NCI-H1694 treated with DMSO at 0.1 percent for 48 hours (cell line): ENCODE data around the gene PLEKHG4B.

Experiments used
- DNase-seq: peaks from one replicate; lab custom pipeline; 2025; lab: John Stamatoyannopoulos, UW

PLEKHG4B gene

DNA sequence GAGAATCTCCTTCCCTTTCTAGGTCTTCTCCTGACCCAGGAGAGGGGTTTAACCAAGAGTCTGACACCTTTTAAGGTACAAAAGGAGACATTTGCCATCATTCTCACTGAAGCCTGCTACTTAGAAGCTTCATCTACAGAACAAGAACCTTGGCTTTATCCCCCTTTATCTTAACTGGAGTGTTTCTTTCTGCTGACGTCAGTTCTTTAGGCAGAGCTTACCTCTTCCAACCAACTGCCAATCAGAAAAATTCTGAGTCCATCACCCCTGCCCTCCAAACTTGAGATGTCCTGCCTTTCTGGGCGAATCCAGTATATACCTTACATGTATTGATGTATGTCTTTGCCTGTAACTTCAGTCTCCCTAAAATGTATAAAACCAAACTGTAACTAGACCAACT lies 37.2 kb downstream of the PLEKHG4B start:
- no peak for DNase-seq

DNA sequence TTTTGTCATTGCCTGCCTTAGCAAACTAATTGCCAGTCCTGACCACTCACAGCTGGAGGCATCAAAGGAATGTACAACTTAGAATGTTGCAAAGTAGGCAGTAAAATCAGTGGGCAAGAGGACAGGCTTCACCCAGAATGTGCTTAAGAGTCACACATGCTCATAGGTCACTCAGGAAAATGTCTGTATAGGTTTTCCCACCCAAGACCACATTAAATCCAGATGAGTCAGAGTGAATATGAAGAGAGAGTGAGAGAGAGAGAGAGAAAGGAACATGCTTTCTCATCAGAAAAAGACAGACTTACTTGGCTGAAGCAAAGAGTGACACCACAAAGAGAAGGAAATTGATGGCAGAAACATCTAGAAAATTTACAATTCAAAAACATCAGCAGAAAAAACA lies 37.9 kb downstream of the PLEKHG4B start:
- DNase-seq: no peak

DNA sequence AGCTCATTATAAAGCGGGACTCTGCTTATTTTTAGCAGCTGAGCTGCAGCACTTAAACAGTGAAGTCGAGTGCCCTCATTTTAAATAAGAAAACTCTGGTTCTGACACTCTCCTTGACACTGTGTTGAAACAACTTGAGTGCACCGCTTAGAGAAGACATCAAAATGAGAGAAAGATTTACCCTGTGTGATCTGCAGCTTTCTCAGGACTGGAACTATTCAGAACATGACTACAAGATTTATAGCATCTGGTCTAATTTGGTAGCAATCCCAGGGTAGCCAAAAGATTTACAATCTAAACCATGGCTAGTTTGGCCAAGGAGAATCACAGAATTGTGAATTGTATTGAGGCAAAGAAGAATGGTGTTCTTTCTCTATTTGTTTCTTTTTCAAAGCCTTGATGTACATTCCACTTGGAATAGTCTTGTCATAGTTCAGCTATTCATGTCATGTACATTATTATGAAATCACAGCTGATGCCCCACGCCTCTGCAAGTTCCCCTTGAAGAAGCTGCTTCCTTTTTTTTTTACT lies 38.7 kb downstream of the PLEKHG4B start:
- DNase-seq: no peak

DNA sequence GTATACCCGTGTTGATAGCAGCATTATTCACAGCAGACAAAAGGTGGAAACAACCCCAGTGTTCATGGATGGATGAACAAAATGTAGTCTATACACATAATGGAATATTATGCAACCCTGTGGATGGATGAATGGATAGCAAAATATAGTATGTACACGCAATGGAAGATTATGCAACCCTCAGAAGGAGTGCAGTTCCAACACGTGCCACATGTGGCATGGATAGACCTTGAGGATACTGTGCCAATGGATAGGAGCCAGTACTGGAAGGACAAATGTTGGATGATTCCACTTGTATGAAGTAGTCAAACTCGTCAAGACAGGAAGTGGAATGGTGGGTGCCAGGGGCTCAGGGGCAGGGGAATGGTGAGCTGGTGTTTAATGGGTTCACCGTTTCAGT lies 44.9 kb downstream of the PLEKHG4B start:
- no peak for DNase-seq

DNA sequence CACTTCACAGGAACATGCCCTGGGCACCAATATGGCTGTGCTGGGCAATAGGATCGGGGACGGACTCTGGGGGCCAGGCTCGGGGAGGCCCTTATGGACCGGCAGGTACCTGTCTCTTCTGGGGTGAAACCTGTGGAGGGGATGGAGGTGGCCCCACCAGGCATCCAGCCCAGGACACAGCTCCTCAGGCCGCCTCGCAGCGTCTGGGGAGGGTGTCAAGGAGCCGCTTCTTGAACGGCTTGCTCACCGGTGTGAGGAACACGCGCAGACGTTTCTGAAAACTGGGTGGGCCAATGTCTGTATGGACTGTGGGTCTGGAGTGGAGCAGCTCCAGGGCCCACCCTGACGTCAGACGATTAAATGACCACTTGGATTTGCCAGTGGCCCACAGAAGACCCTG lies 45.8 kb downstream of the PLEKHG4B start:
- no peak for DNase-seq

DNA sequence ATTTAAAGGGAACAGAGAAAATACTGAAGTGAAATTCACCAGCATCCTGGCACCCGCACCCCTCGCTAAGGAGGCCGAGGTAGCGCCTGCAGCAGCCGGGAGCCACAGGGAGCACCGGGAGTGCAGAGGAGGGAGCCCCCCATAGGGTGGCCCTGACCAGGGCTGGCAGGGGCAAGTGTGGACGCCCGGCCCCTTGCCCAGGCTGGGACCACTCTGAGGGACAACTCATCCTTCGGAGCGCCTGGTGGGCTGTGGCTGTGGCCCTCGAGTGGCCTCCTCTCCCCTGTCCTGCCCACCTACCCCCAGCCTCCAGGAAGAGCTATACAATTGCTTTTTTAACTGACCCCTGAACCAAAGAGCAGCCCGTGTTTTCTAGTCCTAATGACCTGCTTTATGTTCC lies 47.0 kb downstream of the PLEKHG4B start:
- no peak for DNase-seq

DNA sequence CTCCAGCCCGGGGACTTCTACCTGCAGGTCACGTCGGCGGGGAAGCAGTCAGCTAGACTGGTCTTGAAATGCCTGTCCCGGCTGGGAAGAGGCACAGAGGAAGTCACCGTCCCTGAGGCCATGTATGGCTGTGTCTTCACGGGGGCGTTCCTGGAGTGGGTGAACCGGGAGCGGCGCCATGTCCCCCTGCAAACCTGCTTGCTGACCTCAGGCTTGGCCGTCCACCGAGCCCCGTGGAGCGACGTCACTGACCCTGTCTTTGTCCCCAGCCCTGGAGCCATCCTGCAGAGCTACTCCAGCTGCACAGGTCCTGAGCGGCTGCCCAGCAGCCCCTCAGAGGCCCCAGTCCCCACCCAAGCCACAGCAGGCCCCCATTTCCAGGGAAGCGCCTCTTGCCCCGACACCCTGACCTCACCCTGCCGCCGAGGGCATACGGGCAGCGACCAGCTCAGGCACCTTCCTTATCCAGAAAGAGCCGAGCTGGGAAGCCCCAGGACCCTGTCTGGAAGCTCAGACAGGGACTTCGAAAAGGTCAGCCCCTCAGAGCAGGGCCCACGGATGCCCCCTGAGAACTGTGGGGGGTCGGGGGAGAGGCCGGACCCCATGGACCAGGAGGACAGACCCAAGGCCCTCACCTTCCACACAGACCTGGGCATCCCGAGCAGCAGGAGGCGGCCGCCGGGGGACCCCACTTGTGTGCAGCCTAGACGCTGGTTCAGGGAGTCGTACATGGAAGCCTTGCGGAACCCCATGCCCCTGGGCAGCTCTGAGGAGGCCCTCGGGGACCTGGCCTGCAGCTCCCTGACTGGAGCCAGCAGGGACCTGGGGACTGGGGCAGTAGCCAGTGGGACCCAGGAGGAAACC lies 47.8 kb downstream of the PLEKHG4B start:
- no peak for DNase-seq

DNA sequence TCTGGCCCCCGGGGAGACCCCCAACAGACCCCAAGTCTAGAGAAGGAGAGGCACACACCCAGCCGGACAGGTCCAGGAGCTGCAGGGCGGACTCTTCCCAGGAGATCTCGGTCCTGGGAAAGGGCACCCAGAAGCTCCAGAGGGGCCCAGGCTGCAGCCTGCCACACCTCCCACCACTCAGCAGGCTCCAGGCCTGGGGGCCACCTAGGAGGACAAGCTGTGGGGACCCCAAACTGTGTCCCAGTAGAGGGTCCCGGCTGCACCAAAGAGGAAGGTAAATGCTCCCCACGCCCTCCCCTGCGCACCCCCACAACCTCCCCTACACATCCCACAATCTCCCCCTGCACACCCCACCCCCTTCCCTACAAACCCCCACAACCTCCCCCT lies 48.5 kb downstream of the PLEKHG4B start:
- DNase-seq: no peak

DNA sequence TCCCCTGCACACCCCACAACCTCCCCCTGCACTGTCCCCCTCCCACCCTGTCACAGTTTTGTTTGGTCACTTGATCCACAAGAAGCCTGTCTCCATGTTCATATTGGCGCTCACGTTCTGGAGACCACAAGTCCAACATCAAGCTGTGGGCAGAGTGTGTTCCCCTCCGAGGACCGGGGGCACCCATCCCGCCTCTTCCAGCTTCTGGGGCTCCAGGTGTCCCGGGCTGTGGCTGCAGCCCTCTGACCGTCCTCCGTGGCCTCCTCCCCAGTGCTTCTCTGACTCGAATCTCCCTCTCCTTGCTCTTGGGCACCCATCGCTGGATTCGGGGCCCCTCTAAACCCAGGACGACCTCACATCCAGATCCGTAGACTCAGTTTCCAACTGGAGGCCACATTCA lies 49.2 kb downstream of the PLEKHG4B start:
- no peak for DNase-seq

DNA sequence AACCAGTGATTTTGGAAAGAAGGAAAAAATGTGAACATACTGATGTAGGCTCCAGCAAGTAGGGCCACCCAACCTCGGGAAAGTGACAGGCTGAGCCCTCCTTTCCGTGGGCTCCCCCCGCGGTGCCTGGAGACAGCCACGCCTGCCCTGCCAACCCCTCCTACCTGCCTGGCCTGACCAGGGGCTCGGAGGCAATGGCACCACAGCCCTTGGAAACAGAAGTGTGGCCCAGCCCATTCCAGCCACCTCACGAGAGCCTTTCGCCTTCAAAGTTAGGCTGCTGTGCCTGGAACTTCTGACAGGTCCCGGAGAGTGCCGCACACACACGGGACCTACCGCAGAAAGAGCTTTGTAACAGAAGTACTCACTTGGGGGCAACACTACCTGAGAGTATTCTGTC lies 49.8 kb downstream of the PLEKHG4B start:
- no peak for DNase-seq

DNA sequence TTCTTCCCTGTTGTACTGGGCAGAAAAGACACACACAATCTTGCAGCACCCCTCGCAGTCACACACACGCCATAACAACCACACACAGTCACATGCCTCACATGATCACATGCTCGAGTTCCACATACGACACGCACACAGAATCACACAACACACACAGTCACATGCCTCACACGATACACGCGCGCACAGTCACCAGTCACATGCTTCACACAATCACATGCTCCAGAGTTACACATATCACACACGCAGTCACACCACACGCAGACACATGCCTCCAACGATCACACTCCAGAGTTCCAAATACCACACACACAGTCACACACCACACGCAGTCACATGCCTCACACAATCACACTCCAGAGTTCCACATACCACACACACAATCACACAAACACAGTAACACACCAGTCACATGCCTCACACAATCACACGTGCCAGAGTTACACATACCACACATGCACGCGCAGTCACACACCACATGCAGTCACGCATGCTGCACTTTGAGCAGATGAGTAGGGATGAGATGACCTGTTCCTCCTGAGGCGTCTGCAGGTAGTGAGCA lies 50.4 kb downstream of the PLEKHG4B start:
- no peak for DNase-seq

DNA sequence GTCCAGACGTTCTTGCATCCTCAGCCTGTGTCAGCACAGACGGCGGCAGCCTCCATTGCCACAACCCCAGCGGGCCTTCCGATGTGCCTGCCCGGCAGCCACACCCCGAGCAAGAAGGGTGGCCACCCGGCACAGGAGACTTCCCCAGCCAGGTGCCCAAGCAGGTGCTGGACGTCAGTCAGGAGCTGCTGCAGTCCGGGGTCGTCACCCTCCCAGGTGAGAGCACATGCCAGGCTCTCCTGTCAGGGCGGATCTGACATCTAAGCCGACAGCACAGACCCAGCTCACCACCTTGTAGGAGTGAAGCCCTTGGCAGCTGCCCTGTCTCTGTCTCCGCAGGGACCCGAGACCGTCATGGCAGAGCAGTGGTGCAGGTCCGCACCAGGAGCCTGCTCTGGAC lies 51.1 kb downstream of the PLEKHG4B start:
- no peak for DNase-seq

DNA sequence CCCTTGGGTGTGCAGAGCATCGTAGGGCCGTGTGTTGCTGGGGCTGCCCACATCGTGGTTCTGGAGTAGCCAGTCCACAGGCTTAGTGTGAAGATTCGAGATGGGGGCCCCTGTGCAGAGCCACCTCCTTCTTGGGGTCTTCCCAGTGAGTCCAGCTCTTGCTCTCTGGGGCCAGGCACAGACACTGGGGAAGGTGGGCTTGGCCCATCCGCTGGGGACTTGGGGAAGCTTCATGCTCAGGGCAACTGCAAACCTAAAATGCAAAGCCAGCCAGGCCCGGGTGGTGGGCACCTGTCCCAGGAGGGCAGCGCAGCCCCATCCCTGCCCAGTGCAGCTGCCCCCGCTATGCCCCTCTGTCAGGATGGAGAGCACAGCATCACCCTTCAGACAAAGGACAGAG lies 53.0 kb downstream of the PLEKHG4B start:
- DNase-seq: no peak

DNA sequence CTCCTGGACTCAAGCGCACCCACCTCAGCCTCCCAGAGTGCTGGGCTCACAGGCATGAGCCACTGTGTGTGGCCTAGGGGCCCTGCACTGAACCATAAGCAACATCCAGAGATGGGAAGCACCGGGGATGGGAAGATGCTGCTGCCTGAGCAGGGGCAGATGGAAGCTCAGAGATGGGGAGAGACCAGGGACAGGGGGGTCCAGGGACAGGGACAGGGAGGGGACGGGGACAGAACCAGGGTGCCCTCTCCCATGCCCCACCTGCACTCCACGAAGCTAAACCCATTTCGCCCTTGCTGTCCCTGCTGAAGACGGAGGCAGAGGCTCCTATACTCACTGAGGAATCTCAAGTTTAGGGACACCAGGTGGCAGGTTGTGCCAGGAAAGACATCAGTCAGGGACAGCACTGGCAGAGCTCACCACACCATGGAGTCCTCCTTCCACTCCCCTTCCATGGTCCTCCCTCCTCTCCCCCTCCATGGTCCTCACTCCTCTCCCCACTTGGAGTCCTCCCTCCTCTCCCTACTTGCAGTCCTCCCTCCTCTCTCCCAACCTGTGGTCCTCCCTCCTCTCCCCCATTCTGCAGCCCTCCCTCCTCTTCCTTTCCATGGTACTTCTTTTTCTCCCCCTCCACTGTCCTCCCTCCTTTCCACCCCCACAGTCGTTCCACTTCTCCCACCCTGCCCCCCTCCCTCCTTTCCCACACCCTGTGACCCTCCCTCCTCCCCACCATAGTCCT lies 53.8 kb downstream of the PLEKHG4B start:
- no peak for DNase-seq

DNA sequence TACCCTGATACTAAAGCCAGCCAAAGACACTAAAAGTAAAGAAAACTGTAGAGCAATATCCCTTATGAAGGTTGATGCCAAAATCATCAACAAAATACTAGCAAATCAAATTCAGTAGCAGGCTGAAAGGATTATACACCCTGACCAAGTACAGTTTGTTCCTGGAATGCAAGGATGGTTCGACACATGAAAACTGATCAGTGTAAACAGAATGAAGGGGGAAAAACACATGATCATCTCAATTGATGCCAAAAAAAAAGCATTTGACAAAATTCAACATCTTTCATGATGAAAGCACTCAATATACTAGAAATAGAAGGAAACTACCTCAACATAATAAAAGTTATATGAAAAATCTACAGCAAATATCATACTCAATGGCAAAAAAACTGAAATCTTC lies 55.8 kb downstream of the PLEKHG4B start:
- no peak for DNase-seq

DNA sequence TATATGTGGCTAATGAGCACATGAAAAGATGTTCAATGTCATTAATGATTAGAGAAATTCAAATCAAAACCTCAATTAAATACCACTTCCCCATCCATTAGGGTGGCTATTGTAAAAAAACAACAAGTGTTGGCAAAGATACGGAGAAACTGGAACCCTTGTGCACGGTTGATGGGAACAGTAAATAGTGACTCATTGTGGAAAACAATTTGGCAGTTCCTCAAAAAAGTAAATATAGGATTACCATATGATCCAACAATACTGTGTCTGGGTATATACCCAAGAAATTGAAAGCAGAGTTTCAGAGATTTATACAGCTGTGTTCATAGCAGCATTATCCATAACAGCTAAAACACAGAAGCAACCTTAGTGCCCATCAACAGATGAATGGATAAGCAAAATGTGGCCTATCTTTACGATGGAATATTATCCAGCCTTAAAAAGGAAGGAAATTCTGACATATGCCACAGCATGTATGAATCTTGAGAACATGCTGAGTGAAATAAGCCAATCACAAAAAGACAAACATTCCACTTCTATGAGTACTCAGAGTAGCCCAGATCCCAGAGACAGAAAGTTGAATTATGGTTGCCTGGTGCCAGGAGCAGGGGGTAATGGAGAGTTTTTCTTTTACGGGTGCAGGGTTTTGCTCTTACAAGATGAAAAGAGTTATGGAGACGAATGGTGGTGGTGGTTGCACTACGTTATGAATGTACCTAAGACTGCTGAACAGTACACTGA lies 57.9 kb downstream of the PLEKHG4B start:
- peak; percentile 85 for DNase-seq

DNA sequence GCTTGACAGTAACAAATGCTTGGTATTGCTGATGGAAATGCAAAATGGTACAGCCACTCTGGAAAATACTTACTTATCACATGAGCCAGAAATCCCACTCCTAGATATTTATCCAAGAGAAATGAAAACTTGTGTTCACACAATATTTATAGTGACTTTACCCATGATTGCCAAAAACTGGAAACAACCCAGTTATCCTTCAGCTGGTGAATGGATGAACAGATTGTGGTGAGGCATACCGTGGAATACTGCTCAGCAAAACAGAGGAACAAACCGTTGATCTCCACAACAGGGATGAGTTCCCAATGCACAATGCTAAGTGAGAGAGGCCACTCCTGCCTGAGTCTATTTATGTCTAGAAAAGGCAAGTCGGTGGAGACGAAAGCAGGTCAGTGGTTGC lies 58.8 kb downstream of the PLEKHG4B start:
- peak; percentile 94 for DNase-seq

DNA sequence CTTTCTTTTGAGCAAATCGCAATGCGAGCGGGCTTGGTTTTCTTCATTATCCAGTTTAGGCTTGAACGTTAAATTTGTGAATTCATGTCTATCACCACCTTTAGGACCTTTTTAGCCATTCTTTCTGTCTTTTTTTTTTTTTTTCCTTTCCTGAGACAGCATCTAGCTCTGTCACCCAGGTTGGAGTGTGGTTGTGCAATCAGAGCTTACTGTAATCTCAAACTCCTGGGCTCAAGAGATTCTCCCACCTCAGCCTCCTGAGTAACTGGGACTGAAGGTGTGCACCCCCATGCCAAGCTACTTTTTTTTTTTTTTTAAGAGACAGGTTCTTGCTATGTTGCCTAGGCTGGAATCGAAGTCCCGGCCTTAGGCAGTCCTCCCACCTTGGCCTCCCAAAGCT lies 60.1 kb downstream of the PLEKHG4B start:
- DNase-seq: no peak

DNA sequence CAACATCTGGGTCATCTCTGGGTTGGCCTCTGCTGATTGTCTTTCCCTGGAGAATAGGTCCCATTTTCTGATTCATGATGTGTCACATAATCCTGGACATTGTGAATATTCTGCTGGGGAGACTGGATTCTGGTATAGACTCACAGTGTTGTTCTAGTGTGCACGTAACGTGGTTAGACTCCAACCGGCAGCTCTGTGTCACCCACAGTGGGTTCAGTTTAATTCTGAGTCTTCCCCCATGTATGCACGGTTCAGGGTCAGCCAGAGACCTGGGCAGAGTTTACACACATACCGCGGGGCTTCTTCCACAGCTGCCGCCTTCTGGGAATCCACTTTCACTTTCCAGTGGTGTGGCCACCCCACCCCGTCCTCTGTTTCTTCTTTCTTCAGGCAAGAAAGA lies 61.3 kb downstream of the PLEKHG4B start:
- DNase-seq: no peak

DNA sequence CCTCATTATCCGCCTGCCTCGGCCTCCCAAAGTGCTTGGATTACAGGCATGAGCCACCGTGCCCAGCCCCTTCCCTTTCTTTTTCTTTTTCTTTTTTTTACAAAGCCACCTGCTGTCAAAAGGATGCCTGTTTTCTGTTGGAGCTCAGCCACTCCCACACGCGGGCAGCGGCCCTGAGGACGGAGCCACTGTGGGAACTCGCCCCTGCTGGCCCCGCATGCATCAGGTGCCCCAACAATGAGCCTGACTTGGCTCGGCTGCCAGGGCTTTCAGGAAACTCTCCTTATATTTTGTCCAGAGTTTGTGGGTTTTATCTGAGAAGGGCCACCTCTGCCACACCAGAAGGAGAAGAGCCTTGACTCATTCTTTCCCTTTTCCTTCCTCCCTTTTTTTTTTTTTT lies 62.3 kb downstream of the PLEKHG4B start:
- DNase-seq: no peak

DNA sequence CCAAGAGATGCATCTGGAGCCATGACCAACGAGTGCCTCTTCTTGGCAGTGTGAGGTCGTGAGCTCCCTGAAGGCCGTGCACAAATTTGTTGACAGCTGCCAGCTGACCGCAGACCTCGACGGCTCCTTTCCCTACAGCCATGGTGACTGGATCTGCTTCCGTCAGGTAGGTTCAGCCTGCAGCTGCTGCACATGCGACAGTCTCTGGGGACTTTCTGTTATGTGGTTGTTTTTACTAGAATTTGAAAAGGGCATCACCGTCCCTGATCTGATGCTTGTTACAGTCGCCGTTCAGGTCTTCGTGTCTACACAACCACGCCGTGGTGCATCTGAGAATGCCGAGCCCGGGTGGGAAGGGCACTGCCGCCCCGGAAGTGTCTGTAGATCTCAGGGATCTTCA lies 62.9 kb downstream of the PLEKHG4B start:
- DNase-seq: no peak
